Endothelial cell of umbilical vein (primary cell): ENCODE results near the gene ZSWIM5. TPM values are rescaled to one million over a fixed set of nuclear protein-coding genes. Genes with fewer than 3 reads are reported as not detected.

ENCODE experiments used
- BruUV-seq: library from RNA; stranded (reverse); fragments of 400-500 nt; replicated peaks from 2 replicates; lab custom pipeline; 2021; lab: Mats Ljungman, UMichigan
- CTCF ChIA-PET: fragments of 300-600, 350-600 bp; sonication (Branson Sonifier 250); formaldehyde crosslinking; loops from one replicate; lab custom pipeline; 2021; ENCODE audit warnings: antibody characterized with exemption, inconsistent platforms; lab: Charles Lee
- POLR2A ChIA-PET: fragments of 300-600, 350-600 bp; sonication (Branson Sonifier 250); formaldehyde crosslinking; loops from one replicate; lab custom pipeline; 2021; ENCODE audit warnings: antibody characterized with exemption, inconsistent platforms; lab: Charles Lee
- DNase-seq: peaks from one replicate; pipeline ENCODE4 v3.0.0-alpha.2; 2011; ENCODE audit warnings: low read depth, low spot score
- FAIRE-seq: peaks from 2 replicates; lab custom pipeline; 2011; peaks lifted over from hg19 to GRCh38; lab: Jason Lieb, UNC
- H2AFZ ChIP-seq: 2 replicates; pipeline ENCODE4 v1.6.0; 2012; ENCODE audit warnings: low read depth, low read length, control low read depth, inconsistent platforms
- H3K27ac ChIP-seq: 2 replicates; pipeline ENCODE4 v1.5.1; 2011; ENCODE audit warnings: low read depth, mild to moderate bottlenecking, control low read depth, low read length, moderate library complexity; ENCODE audit not compliant: insufficient read depth
- H3K27me3 ChIP-seq, 2 experiments: 2 replicates each; pipeline versions ENCODE4 v1.6.0 to v1.6.1; 2011; ENCODE audit warnings: low read length in 2 of 2, mixed read lengths in 1 of 2; ENCODE audit not compliant: control insufficient read depth in 2 of 2, insufficient read depth in 2 of 2
- H3K36me3 ChIP-seq, 2 experiments: 2 replicates in 1 of 2; 3 replicates in 1 of 2; pipeline ENCODE4 v1.5.1; 2011; ENCODE audit warnings: low read length in 2 of 2, mild to moderate bottlenecking in 1 of 2, moderate library complexity in 1 of 2; ENCODE audit not compliant: control insufficient read depth in 2 of 2, insufficient read depth in 2 of 2; ENCODE audit errors: extremely low read depth in 1 of 2
- H3K4me1 ChIP-seq: 3 replicates; pipeline ENCODE4 v1.5.1; 2011; ENCODE audit warnings: mild to moderate bottlenecking, low read length; ENCODE audit not compliant: control insufficient read depth, insufficient read depth; ENCODE audit errors: extremely low read depth
- H3K4me2 ChIP-seq: 2 replicates; pipeline ENCODE4 v1.6.1; 2011; ENCODE audit warnings: low read length, control low read depth, mixed read lengths; ENCODE audit not compliant: insufficient read depth
- H3K4me3 ChIP-seq, 3 experiments: fragments of 200-600 bp in 1 of 3; sonication (generic), shearing (Covaris generic) in 1 of 3; replicated peaks in 1 of 3; 2 replicates each; pipeline ENCODE4 v1.5.1; 2011 to 2016; ENCODE audit warnings: control low read depth in 3 of 3, low read length in 3 of 3, mild to moderate bottlenecking in 2 of 3, inconsistent platforms in 1 of 3, low read depth in 1 of 3, moderate library complexity in 1 of 3; ENCODE audit not compliant: insufficient read depth in 1 of 3
- H3K79me2 ChIP-seq: 2 replicates; pipeline ENCODE4 v1.6.0; 2012; ENCODE audit warnings: low read length, inconsistent platforms; ENCODE audit not compliant: control insufficient read depth, insufficient read depth
- H3K9ac ChIP-seq: replicated peaks from 2 replicates; pipeline ENCODE3; 2011; ENCODE audit warnings: low read length, control low read depth; ENCODE audit not compliant: insufficient read depth; ENCODE audit errors: extremely low read depth
- H3K9me1 ChIP-seq: replicated peaks from 3 replicates; pipeline ENCODE4 v1.6.0; 2011; ENCODE audit warnings: mild to moderate bottlenecking, low read length; ENCODE audit not compliant: control insufficient read depth, insufficient read depth; ENCODE audit errors: extremely low read depth
- H3K9me3 ChIP-seq: replicated peaks from 2 replicates; pipeline ENCODE4 v1.5.1; 2012; ENCODE audit warnings: low read length, inconsistent platforms; ENCODE audit not compliant: control insufficient read depth, insufficient read depth
- H4K20me1 ChIP-seq: replicated peaks from 2 replicates; pipeline ENCODE3; 2011; ENCODE audit warnings: mild to moderate bottlenecking, low read length; ENCODE audit not compliant: control insufficient read depth, insufficient read depth; ENCODE audit errors: extremely low read depth
- CTCF ChIP-seq, 2 donors: IDR thresholded peaks; 1 replicate in 1 of 2; 2 replicates in 1 of 2; pipeline ENCODE4 v1.5.1; 2011; ENCODE audit warnings: low read length in 2 of 2, mild to moderate bottlenecking in 2 of 2, moderate library complexity in 2 of 2, control low read depth in 1 of 2, inconsistent platforms in 1 of 2, low read depth in 1 of 2; ENCODE audit not compliant: insufficient read depth in 1 of 2; ENCODE audit errors: extremely low read depth in 1 of 2
- EZH2 ChIP-seq: IDR thresholded peaks from 2 replicates; pipeline ENCODE4 v1.6.1; 2012; ENCODE audit warnings: borderline replicate concordance, low read depth, mild to moderate bottlenecking, moderate library complexity, low read length, inconsistent platforms; ENCODE audit not compliant: severe bottlenecking
- FOS ChIP-seq: IDR thresholded peaks from 2 replicates; pipeline ENCODE4 v1.6.1; 2011; ENCODE audit warnings: mild to moderate bottlenecking, low read length, moderate library complexity, borderline replicate concordance; ENCODE audit not compliant: insufficient read depth
- GATA2 ChIP-seq: IDR thresholded peaks from 2 replicates; pipeline ENCODE4 v1.7.0; 2011; ENCODE audit warnings: low read depth, mild to moderate bottlenecking, moderate library complexity, mixed read lengths, low read length; ENCODE audit not compliant: insufficient read length, insufficient read depth
- JUN ChIP-seq: IDR thresholded peaks from 2 replicates; pipeline ENCODE4 v1.6.1; 2011; ENCODE audit warnings: borderline replicate concordance, low read depth; ENCODE audit not compliant: insufficient read length, insufficient read depth
- MAX ChIP-seq: IDR thresholded peaks from 2 replicates; pipeline ENCODE4 v1.6.1; 2011; ENCODE audit not compliant: insufficient read depth, insufficient read length
- MYC ChIP-seq: IDR thresholded peaks from one replicate; pipeline ENCODE4 v1.6.1; 2011; ENCODE audit warnings: mild to moderate bottlenecking, low read depth, low read length
- POLR2A ChIP-seq: IDR thresholded peaks from 2 replicates; pipeline ENCODE4 v1.6.1; 2012; ENCODE audit warnings: low read depth, mild to moderate bottlenecking, control low read depth, low read length
- POLR2AphosphoS5 ChIP-seq: IDR thresholded peaks from 2 replicates; pipeline ENCODE4 v1.6.1; 2012; ENCODE audit warnings: low read depth, mild to moderate bottlenecking, control low read depth, low read length, moderate library complexity; ENCODE audit not compliant: insufficient read depth
- dilution Hi-C: fragments of 300-500 bp; cut with MboI; formaldehyde crosslinking; loops from one replicate; pipeline ENCODE4 v1.15.0; 2019; ENCODE audit warnings: low sequenced_read_pairs; ENCODE audit not compliant: extremely low pct_ligation_motif_present
- intact Hi-C: fragments of 100-400 bp; cut with micrococcal nuclease; formaldehyde crosslinking; loops from one replicate; pipeline ENCODE4 v1.10.0; 2022
- polyA plus RNA-seq, 4 experiments: library from polyadenylated mRNA; depleted of rRNA in 3 of 4; stranded (reverse) in 3 of 4; unstranded in 1 of 4; fragments of >200 nt; gene quantifications; 2 replicates each; pipeline versions ENCODE4 v1.2.1 to v1.2.3, GENCODE V29; 2011 to 2012; ENCODE audit warnings: missing spikeins in 1 of 4
- total RNA-seq: library from RNA; stranded (reverse); gene quantifications from 2 replicates; pipeline ENCODE4 v1.2.3, GENCODE V29; 2021

ZSWIM5 gene
- total and polyA plus RNA-seq, 2 donors (not counting 3 experiments of a cell fraction or from before 2014, with no cell fraction given), result 1.6 to 4.3 TPM

- CTCF ChIA-PET, result interaction anchor here (0.5 to 12.8 kb wide), 18 partner anchors 13 to 557 kb away, joined by 3 to 556 read pairs (median 7); partner anchors contain the start of genes BEST4, EIF2B3, MUTYH and PLK3
- dilution Hi-C loops (no loop called here), intact Hi-C loops (loop anchor here (1.0 to 10.0 kb wide), 6 partner anchors 26 to 328 kb away; partner anchors contain the start of genes EIF2B3, MUTYH, RNU5D-1 and TOE1)
Observed at GRCh38 chr1:45012639-45013278, 193.6 kb downstream of the ZSWIM5 start.

GRCh38 chr1:45011837-45012638, 194.4 kb downstream of the ZSWIM5 start, which contains the start of gene UROD:
TSS of gene UROD (plus strand) at chr1:45012254. CDS start at chr1:45012266, 12 bp downstream.
- dilution Hi-C loops (no loop called here), intact Hi-C loops (loop anchor here (1.0 to 10.0 kb wide), 7 partner anchors 26 to 328 kb away; partner anchors contain the start of genes EIF2B3, MUTYH, RNU5D-1 and TOE1)
- Histone ChIP-seq H4K20me1 (no peaks in the 10 kb centered on the region), H3K4me2 (peak within 1 kb of the TSS; percentile 97), H3K27ac (peak within 1 kb of the TSS; percentile 88), H3K9me1 (no peaks in the 10 kb centered on the region), H3K79me2 (peaks cover 22% of the 10 kb centered on the region), H3K9ac (peak within 1 kb of the TSS; percentile 94), H3K9me3 (no peaks in the 10 kb centered on the region), H3K27me3 (no peaks in the 10 kb centered on the region), H2AFZ (peak within 1 kb of the TSS; percentile 80), H3K4me3 (peak within 1 kb of the TSS; percentile 70 to 94 (median 79)), H3K4me1 (peaks cover 28% of the 10 kb centered on the region), H3K36me3 (peaks cover 12 to 30% of the 10 kb centered on the region in 2 experiments)
- DNase-seq, result peak; percentile 97
- peak; percentile 99 for FAIRE-seq
- TF ChIP-seq FOS (no peak), GATA2 (no peak), POLR2AphosphoS5 (peak; percentile 92), EZH2 (no peak), MYC (no peak), MAX (peak; percentile 81), JUN (no peak), POLR2A (peak; percentile 98), CTCF (IDR thresholded peaks at IDR 0.05; ENCODE audit: extremely low read depth in 1 of 2, insufficient read depth in 1 of 2, low read depth in 1 of 2, low read length in 2 of 2) (no peak)
- BruUV-seq, result TSS peak; percentile 74
- POLR2A ChIA-PET, result interaction anchor here (0.6 to 3.0 kb wide), 10 partner anchors 22 to 510 kb away, joined by 3 to 24 read pairs (median 4); partner anchors contain the start of genes CCDC163, EIF2B3, HPDL and MMACHC
- CTCF ChIA-PET, result interaction anchor here (0.5 to 12.8 kb wide), 20 partner anchors 12 to 558 kb away, joined by 3 to 556 read pairs (median 6); partner anchors contain the start of genes BEST4, BTBD19, EIF2B3 and MUTYH

More at GRCh38 chr1:45012639-45013278, 193.6 kb downstream of the ZSWIM5 start:
- FAIRE-seq (peak; percentile 86), DNase-seq (peak; percentile 69)
- Histone ChIP-seq H3K4me1 (peaks cover 28% of the 10 kb centered on the region), H3K27ac (peak overlapping the region; percentile 88), H3K9me3 (no peaks in the 10 kb centered on the region), H3K9me1 (no peaks in the 10 kb centered on the region), H3K4me3 (peak overlapping the region; percentile 55 to 94 (median 70)), H3K27me3 (no peaks in the 10 kb centered on the region), H3K79me2 (peaks cover 22% of the 10 kb centered on the region), H4K20me1 (no peaks in the 10 kb centered on the region), H3K4me2 (peak overlapping the region; percentile 97), H2AFZ (peak overlapping the region; percentile 60), H3K9ac (peak overlapping the region; percentile 94), H3K36me3 (peaks cover 10 to 23% of the 10 kb centered on the region in 2 experiments)
- POLR2A ChIA-PET, result interaction anchor here (0.6 to 3.0 kb wide), 7 partner anchors 186 to 479 kb away, joined by 3 to 24 read pairs (median 6); partner anchors contain the start of genes HPDL and PLK3
- peak; percentile 77 for TF ChIP-seq POLR2AphosphoS5
- TF ChIP-seq MYC, result peak; percentile 66
- TF ChIP-seq POLR2A, result no peak
- no peak for TF ChIP-seq GATA2
- no TSS peak for BruUV-seq
